T-helper 2 cell treated with Interferon-gamma antibody and Interleukin-4, amounts not matched to agents 100 ng/mL and 5 ng/mL, for 36 hours (primary cell): ENCODE results near the gene TRIM7. TPM values are rescaled to one million over a fixed set of nuclear protein-coding genes. Genes with fewer than 3 reads are reported as not detected.
"Not testable (repeated sequence)": the region's sequence is repeated elsewhere in the genome, so short reads cannot be mapped to it uniquely, and the experiment has no call there.

Experiments used
- intact Hi-C: fragments of 100-400 bp; cut with micrococcal nuclease; formaldehyde crosslinking; loops from one replicate; pipeline ENCODE4 v1.15.1; 2023
- total RNA-seq: library from RNA; stranded (reverse); gene quantifications from 2 replicates; pipeline ENCODE4 v1.2.3, GENCODE V29; 2022

The TRIM7 gene
- total RNA-seq, 1 donor from 2014 or later: 0.66 TPM

GRCh38 chr5:181176254-181176952, 28.6 kb downstream of the TRIM7 start:
- intact Hi-C loops: no loop called here

GRCh38 chr5:181173420-181174342, 31.3 kb downstream of the TRIM7 start:
- intact Hi-C loops: loop anchor here (1.0 to 2.0 kb wide), 4 partner anchors 11 to 44 kb away; no protein-coding TSS in a partner anchor

DNA sequence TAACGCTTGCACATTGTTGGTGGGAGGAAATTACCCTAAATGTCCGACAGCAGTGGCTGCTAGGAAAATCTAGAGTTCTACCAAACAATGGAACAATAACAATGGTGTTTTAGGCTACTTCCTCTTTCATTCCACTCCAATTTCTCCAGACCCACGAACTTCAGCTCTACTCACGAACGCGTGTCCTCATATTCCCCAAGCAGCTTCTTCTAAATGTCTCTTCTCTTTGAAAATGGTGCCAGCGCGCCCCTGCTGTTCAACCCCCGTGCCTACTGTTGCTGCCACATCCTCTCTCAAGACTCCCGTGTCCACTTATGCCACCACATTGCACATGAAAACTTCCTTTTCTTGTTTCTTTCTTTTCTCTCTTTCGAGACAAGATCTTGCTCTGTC, 32.0 kb downstream of the TRIM7 start:
- intact Hi-C loops: loop anchor here (1.0 to 2.0 kb wide), 4 partner anchors 11 to 44 kb away; no protein-coding TSS in a partner anchor

DNA sequence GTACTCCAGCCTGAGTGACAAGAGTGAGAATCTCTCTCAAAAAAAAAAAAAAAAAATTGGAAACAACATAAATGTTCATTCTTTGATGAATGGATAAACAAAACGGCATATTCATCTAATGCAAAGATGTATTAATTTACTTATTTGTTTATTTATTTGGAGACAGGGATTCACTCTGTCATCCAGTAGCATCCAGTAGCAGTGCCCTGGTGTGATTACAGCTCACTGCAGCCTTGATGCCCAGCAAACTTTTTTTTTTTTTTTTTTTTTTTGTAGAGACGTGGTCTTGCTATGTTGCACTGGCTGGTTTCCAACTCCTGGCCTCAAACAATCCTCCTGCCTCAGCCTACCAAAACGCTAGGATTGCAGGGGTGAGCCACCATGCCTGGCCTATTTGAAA, 33.2 kb downstream of the TRIM7 start:
- intact Hi-C loops: loop anchor here (2.0 kb wide), 1 partner anchor 17 kb away; no protein-coding TSS in a partner anchor

GRCh38 chr5:181170996-181171395, 34.0 kb downstream of the TRIM7 start:
- intact Hi-C loops: no loop called here

DNA sequence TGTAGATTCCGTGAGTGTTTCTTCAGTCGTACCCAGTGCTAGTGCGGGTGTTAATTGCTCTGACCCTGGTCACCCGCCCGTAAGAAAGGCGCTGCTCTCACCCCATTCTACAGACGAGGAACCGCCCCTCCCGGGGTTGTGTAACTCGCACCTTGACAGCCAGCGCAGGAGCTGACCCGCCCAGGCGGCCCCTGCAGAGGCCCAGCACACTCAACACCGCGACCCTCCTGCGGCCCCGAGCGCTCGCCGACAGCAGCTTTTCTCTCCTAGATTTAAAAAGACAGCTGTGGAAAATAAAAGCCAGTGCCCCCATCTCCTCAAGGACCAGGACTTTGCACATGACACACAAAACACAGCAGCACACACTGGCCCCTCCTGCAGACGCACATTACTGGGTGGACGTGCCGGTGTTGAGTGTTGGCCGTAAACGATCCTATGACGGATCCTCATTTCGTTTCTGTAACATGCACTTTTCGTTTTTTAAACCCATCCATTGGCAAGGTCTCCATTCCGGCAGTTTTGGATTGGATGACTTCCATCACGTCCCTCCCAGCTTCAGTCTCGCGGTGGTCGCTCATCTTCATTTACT, 34.7 kb downstream of the TRIM7 start:
- intact Hi-C loops: no loop called here

- intact Hi-C loops: not testable (repeated sequence)
Measured at GRCh38 chr5:181169459-181170236, 35.3 kb downstream of the TRIM7 start.

DNA sequence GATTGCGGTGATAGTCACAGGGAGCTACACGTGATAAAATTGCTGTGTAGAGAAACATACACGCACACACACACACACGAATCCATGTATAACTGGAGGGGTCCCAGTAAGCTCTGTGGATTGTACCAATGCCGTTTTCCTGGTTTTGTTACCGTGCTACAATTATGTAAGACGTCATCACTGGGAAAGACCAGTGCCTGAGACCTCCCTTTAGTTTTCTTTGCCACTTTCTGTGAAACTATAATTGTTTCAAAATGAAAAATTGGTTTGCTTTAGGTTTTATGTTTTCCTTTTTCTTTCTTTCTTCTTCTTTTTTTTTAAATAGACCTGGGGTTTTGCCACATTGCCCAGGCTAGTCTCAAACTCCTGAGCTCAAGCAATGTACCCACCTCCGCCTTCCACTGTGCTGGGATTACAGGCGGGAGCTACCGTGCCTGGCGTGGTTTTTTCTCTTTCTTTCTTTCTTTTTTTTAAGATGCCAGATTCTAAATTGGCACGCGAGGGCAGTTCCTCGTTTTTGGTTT, 36.3 kb downstream of the TRIM7 start:
- intact Hi-C loops: no loop called here

GRCh38 chr5:181167814-181168488, 37.0 kb downstream of the TRIM7 start:
- intact Hi-C loops: no loop called here

DNA sequence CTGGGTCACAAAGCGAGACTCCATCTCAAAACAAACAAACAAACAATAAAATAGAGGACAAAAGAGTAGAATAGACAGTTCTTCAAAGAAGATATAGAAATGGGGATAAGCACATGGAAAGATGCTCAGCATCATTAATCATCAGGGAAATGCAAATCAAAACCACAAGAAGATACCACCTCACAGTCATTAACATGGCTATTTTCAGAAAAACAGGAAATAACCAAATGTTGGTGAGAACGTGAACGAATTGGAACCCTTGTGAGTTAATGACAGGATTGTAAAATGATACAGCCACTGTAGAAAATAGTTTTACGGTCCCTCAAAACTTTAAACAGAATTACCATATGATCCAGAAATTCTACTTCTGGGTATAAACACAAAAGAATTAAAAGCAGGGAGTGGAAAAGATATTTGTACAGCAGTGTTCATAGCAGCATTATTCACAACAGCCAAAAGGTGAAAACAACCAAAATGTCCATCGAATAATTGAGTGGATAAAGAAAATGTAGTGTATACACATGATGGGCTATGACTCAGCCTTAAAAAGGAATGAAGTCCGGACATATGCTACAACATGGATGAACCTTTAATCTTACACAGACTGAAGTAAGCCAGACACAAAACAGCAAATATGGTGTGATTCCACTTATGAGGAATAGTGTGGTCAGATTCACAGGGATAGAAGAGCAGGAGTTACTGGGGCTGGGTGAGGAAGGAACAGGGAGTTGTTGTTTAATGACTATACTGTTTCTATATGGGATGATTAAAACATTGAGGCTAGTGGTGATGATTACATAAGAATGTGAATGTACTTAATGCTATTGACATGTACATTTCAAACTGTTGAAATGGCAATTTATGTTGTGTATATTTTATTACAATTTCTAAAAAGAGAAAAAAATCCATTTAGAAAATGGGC, 37.9 kb downstream of the TRIM7 start:
- intact Hi-C loops: no loop called here

DNA sequence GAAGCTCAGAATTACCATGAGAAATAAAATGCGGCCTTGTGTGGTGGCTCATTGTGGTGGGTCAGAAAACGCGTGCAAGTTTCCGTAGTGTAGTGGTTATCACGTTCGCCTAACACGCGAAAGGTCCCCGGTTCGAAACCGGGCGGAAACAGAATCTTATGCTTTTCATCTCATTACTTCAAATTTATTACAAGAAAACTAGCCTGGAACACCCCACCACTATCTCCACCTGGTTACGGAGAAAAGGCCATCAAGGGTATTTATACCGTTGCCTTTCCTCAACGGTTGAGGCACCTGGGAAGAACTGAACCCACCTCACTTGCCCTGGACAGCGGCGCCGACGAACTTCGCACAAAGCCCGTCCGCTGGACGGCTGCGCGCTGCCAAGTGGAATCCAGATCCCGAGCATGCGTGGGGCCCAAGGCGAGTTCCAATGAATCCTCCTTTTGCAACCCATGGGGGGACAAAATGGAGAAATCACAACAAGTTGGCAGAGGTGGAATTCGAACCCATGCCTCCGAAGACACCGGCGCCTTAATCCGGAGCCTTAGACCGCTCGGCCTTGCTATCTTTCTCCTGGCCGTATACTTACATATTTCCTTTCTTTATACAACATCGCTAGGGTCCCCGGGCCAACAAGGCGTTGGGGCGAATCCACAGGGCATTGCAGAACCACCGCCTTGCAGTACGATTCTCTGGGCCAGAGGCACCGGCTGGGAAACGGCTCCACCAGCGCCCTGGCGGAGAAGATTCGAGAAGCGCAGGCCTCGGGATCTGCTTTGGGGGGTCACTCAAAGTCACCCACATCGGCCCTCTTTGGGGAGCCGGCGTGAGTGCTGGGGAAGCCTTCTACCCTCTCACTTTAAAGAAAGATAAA, 40.7 kb downstream of the TRIM7 start:
- intact Hi-C loops: loop anchor here (5.0 kb wide), 2 partner anchors 302 to 872 kb away; partner anchors contain the start of genes MAPK9 and ZFP62

GRCh38 chr5:181163487-181164075, 41.4 kb downstream of the TRIM7 start:
- intact Hi-C loops: loop anchor here (5.0 kb wide), 2 partner anchors 301 to 871 kb away; partner anchors contain the start of genes MAPK9 and ZFP62

DNA sequence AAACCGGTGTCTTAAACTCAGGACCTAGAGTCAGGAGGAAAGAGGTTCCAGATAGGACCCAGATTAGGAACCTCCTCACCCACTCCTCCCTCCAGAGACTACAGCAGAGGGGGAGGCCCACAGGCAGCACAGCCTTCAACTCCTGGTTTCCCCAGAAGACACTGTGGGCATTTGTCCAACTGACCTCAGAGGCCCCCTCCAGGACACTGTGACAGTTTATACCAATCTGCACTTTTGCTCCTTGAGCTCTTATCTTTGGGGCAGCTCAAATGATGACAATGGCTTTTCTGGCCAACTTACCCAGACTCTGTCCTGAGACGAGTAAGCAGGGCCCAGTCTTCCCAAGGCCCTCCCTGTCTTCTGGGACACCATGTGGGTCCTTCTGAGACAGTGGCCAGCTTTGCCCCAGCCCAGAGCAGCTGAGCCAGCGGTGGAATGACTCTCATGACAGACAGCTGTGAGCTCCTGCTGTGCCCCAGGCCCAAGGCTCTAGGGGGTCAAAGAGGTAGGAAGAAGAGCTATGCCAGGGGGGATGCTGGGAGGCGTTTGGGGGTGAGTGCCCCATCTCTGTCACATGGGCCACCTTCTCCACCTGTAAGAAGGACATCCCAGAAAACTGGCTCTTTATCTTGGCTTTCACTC, 43.3 kb downstream of the TRIM7 start:
- intact Hi-C loops: loop anchor here (2.0 to 5.0 kb wide), 5 partner anchors 29 to 869 kb away; partner anchors contain the start of genes MAPK9, MGAT1, TRIM41 and ZFP62

DNA sequence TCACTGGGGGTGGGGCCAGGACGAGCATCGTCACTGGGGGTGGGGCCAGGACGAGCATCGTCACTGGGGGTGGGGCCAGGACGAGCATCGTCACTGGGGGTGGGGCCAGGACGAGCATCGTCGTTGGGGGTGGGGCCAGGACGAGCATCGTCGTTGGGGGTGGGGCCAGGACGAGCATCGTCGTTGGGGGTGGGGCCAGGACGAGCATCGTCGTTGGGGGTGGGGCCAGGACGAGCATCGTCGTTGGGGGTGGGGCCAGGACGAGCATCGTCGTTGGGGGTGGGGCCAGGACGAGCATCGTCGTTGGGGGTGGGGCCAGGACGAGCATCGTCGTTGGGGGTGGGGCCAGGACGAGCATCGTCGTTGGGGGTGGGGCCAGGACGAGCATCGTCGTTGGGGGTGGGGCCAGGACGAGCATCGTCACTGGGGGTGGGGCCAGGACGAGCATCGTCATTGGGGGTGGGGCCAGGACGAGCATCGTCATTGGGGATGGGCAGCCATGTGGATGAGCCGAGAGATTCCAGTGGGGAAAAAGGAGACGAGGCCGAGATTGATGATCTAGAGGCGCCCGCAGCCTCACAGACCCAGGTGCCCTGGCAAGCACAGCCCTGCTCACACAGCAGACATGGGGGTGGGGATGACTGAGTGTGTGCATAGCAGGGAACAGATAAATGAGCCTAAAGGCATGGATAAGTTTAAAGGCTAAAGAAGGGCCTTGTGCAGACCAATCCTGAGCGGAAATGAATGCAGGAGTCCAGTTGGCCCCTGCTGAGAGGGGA, 44.1 kb downstream of the TRIM7 start:
- intact Hi-C loops: loop anchor here (2.0 to 5.0 kb wide), 5 partner anchors 30 to 869 kb away; partner anchors contain the start of genes MAPK9, MGAT1, TRIM41 and ZFP62

GRCh38 chr5:181160152-181160754, 44.7 kb downstream of the TRIM7 start:
- intact Hi-C loops: loop anchor here (2.0 to 5.0 kb wide), 5 partner anchors 31 to 868 kb away; partner anchors contain the start of genes MAPK9, MGAT1, TRIM41 and ZFP62
